Femur (tissue), 1 donor: Measurements from ENCODE around the gene SALL2.
A peak's percentile ranks its signal among the peaks of the same experiment; 100 is the strongest.

Experiments used
- DNase-seq: peaks from one replicate; pipeline ENCODE4 v3.0.0-alpha.2; 2017

Gene SALL2

GRCh38 chr14:21527318-21527679, 1.2 kb upstream of the SALL2 start:
- DNase-seq = no peak

GRCh38 chr14:21526672-21527317, 649 bp upstream of the SALL2 start:
- no peak for DNase-seq

GRCh38 chr14:21525571-21525961, 580 bp downstream of the SALL2 start:
- DNase-seq = peak; percentile 49

- DNase-seq = no peak
Measured at GRCh38 chr14:21524575-21525490, 1.3 kb downstream of the SALL2 start.

- DNase-seq = no peak
Measured at GRCh38 chr14:21523203-21523602, 2.9 kb downstream of the SALL2 start.

GRCh38 chr14:21521501-21521900, 4.6 kb downstream of the SALL2 start:
- DNase-seq = no peak

GRCh38 chr14:21520767-21521166, 5.4 kb downstream of the SALL2 start:
- DNase-seq = no peak

GRCh38 chr14:21518725-21519124, 7.4 kb downstream of the SALL2 start:
- DNase-seq = no peak

GRCh38 chr14:21514341-21514740, 11.8 kb downstream of the SALL2 start:
- DNase-seq = no peak

GRCh38 chr14:21510735-21511657, 15.2 kb downstream of the SALL2 start, which contains the start of gene METTL3:
TSS of gene METTL3 (minus strand) at chr14:21511340. CDS start at chr14:21511223, 117 bp downstream.
- DNase-seq = peak; percentile 99

GRCh38 chr14:21509432-21510143, 16.6 kb downstream of the SALL2 start:
- no peak for DNase-seq

- no peak for DNase-seq
Measured at GRCh38 chr14:21506557-21506956, 19.6 kb downstream of the SALL2 start.

- DNase-seq = no peak
Measured at GRCh38 chr14:21505012-21505553, 21.1 kb downstream of the SALL2 start.

GRCh38 chr14:21503376-21503775, 22.8 kb downstream of the SALL2 start:
- DNase-seq = no peak

- no peak for DNase-seq
Measured at GRCh38 chr14:21501568-21501967, 24.6 kb downstream of the SALL2 start.

GRCh38 chr14:21498540-21499526, 27.3 kb downstream of the SALL2 start:
- DNase-seq = no peak

GRCh38 chr14:21496453-21496852, 29.7 kb downstream of the SALL2 start:
- DNase-seq = no peak

GRCh38 chr14:21494902-21495762, 31.0 kb downstream of the SALL2 start:
- no peak for DNase-seq

GRCh38 chr14:21486640-21487087, 39.5 kb downstream of the SALL2 start:
- no peak for DNase-seq
